Thyroid gland (tissue), 4 donors: ENCODE results near the gene SORCS2.

Experiments
- POLR2A ChIP-seq, 2 donors: fragments of 450-650 bp; IDR thresholded peaks; one replicate each; pipeline ENCODE4 v1.6.1; 2017; ENCODE audit warnings: antibody characterized with exemption in 2 of 2, mild to moderate bottlenecking in 2 of 2, moderate library complexity in 1 of 2
- TF ChIP-seq, protein P1 (sequence below), 6 experiments: fragments of 200-600 bp in 3 of 6; fragments of 450-650 bp in 3 of 6; sonication (generic) in 3 of 6; IDR thresholded peaks; one replicate each; pipeline ENCODE4 v1.5.1; 2016 to 2019; ENCODE audit warnings: antibody characterized with exemption in 6 of 6, mild to moderate bottlenecking in 2 of 6, inconsistent platforms in 1 of 6, moderate library complexity in 1 of 6

DNA sequence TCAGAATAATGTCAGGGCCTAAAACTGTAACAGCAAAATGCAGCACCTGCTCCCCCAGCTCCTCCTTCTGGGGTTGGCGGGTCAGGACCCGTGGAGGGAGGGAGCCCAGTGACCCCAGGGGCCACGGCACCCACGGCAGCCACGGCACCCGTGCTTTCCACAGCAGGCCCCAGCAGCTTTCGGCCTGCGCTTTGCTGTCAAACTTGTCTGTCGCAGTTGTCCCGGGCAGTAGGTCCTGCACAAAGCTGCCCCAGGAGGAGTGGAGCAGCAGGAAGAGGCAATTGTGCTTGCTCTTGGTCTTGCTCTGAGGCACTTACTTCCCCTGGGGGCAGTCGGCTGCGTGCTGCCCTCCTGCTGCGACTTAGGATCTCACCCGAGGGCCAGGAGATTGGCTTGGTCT lies 563.7 kb downstream of the SORCS2 start:
- TF ChIP-seq POLR2A (IDR thresholded peaks at IDR 0.05) = no peak
- TF ChIP-seq, protein P1, sequence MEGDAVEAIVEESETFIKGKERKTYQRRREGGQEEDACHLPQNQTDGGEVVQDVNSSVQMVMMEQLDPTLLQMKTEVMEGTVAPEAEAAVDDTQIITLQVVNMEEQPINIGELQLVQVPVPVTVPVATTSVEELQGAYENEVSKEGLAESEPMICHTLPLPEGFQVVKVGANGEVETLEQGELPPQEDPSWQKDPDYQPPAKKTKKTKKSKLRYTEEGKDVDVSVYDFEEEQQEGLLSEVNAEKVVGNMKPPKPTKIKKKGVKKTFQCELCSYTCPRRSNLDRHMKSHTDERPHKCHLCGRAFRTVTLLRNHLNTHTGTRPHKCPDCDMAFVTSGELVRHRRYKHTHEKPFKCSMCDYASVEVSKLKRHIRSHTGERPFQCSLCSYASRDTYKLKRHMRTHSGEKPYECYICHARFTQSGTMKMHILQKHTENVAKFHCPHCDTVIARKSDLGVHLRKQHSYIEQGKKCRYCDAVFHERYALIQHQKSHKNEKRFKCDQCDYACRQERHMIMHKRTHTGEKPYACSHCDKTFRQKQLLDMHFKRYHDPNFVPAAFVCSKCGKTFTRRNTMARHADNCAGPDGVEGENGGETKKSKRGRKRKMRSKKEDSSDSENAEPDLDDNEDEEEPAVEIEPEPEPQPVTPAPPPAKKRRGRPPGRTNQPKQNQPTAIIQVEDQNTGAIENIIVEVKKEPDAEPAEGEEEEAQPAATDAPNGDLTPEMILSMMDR (IDR thresholded peaks at IDR 0.05) = no peak
